Liver (tissue), 9 donors: ENCODE data around the gene SP2. TPM values are rescaled to one million over a fixed set of nuclear protein-coding genes. Genes with fewer than 3 reads are reported as not detected.

Source experiments
- DNase-seq: peaks from one replicate; pipeline ENCODE4 v3.0.0-alpha.2; 2017; ENCODE audit warnings: low spot score
- H3K27ac ChIP-seq, 2 donors: one replicate each; pipeline ENCODE4 v1.7.0; 2013; ENCODE audit warnings: inconsistent platforms in 2 of 2, low read length in 2 of 2, control low read depth in 1 of 2, low read depth in 1 of 2, mild to moderate bottlenecking in 1 of 2
- H3K27me3 ChIP-seq, 4 donors: one replicate each; pipeline versions ENCODE4 v1.6.1 to v1.7.0; 2013; ENCODE audit warnings: low read length in 3 of 4, inconsistent platforms in 1 of 4, mild to moderate bottlenecking in 1 of 4, moderate library complexity in 1 of 4; ENCODE audit not compliant: control insufficient read depth in 4 of 4, insufficient read depth in 4 of 4
- H3K36me3 ChIP-seq, 4 donors: one replicate each; pipeline versions ENCODE4 v1.6.1 to v1.7.0; 2013; ENCODE audit warnings: low read length in 3 of 4, mild to moderate bottlenecking in 3 of 4, low read depth in 1 of 4, moderate library complexity in 1 of 4; ENCODE audit not compliant: control insufficient read depth in 4 of 4, insufficient read depth in 3 of 4
- H3K4me1 ChIP-seq, 4 donors: one replicate each; pipeline versions ENCODE4 v1.6.1 to v1.7.0; 2013; ENCODE audit warnings: low read length in 3 of 4, mild to moderate bottlenecking in 3 of 4, moderate library complexity in 1 of 4; ENCODE audit not compliant: control insufficient read depth in 4 of 4, insufficient read depth in 4 of 4
- H3K4me3 ChIP-seq, 3 donors: one replicate each; pipeline versions ENCODE4 v1.6.1 to v1.7.0; 2013; ENCODE audit warnings: low read length in 3 of 3, control low read depth in 1 of 3, low read depth in 1 of 3, mild to moderate bottlenecking in 1 of 3
- H3K9ac ChIP-seq, 2 donors: one replicate each; pipeline ENCODE4 v1.7.0; 2013; ENCODE audit warnings: low read length in 2 of 2, mild to moderate bottlenecking in 2 of 2, moderate library complexity in 2 of 2, control low read depth in 1 of 2, low read depth in 1 of 2
- H3K9me3 ChIP-seq, 4 donors: one replicate each; pipeline versions ENCODE4 v1.6.1 to v1.7.0; 2013; ENCODE audit warnings: low read length in 3 of 4; ENCODE audit not compliant: control insufficient read depth in 4 of 4
- EGR1 ChIP-seq, 2 donors: IDR thresholded peaks; 2 replicates each; pipeline ENCODE4 v1.6.1; 2016 to 2018; ENCODE audit warnings: antibody characterized with exemption in 2 of 2, low read depth in 2 of 2
- FOXA1 ChIP-seq: IDR thresholded peaks from 2 replicates; pipeline ENCODE4 v1.6.1; 2016; ENCODE audit warnings: antibody characterized with exemption
- FOXA2 ChIP-seq: IDR thresholded peaks from 2 replicates; pipeline ENCODE4 v1.6.1; 2016; ENCODE audit warnings: antibody characterized with exemption
- GABPA ChIP-seq, 2 donors: IDR thresholded peaks in 1 of 2; conservative IDR thresholded peaks in 1 of 2; 2 replicates each; pipeline ENCODE4 v1.6.1; 2016; ENCODE audit warnings: antibody characterized with exemption in 2 of 2, mild to moderate bottlenecking in 1 of 2, moderate library complexity in 1 of 2
- HNF4G ChIP-seq: IDR thresholded peaks from 2 replicates; pipeline ENCODE4 v1.6.1; 2016; ENCODE audit warnings: antibody characterized with exemption
- JUND ChIP-seq, 2 donors: IDR thresholded peaks; 2 replicates each; pipeline ENCODE4 v1.6.1; 2016; ENCODE audit warnings: antibody characterized with exemption in 2 of 2
- MAX ChIP-seq: IDR thresholded peaks from 2 replicates; pipeline ENCODE4 v1.6.1; 2016; ENCODE audit warnings: antibody characterized with exemption
- NR2F2 ChIP-seq: IDR thresholded peaks from 2 replicates; pipeline ENCODE4 v1.6.1; 2016; ENCODE audit warnings: antibody characterized with exemption
- RAD21 ChIP-seq, 2 donors: IDR thresholded peaks; 2 replicates each; pipeline ENCODE4 v1.6.1; 2016; ENCODE audit warnings: antibody characterized with exemption in 2 of 2, mild to moderate bottlenecking in 2 of 2
- REST ChIP-seq: IDR thresholded peaks from 2 replicates; pipeline ENCODE4 v1.6.1; 2016; ENCODE audit warnings: antibody characterized with exemption, mild to moderate bottlenecking
- SP1 ChIP-seq: IDR thresholded peaks from 2 replicates; pipeline ENCODE4 v1.6.1; 2018; ENCODE audit warnings: antibody characterized with exemption, mild to moderate bottlenecking
- TAF1 ChIP-seq: conservative IDR thresholded peaks from 2 replicates; pipeline ENCODE4 v1.6.1; 2016; ENCODE audit warnings: antibody characterized with exemption, mild to moderate bottlenecking
- ZBTB33 ChIP-seq: IDR thresholded peaks from 2 replicates; pipeline ENCODE4 v1.6.1; 2016; ENCODE audit warnings: antibody characterized with exemption
- WGBS: extraction: QIAGEN DNeasy Blood & Tissue Kit; methylation state at CpG from one replicate; pipeline ENCODE4 v1.1.7; 2013; 5-methylcytosine and 5-hydroxymethylcytosine counted together
- polyA plus RNA-seq, 2 donors: library from polyadenylated mRNA; stranded (reverse) in 1 of 2; unstranded in 1 of 2; fragments of 200-250 nt in 1 of 2; fragments of >200 nt in 1 of 2; fragmentation: Nextera tagmentation in 1 of 2; extraction: Ambion mirVana in 1 of 2; gene quantifications; one replicate each; pipeline versions ENCODE4 v1.2.1 to v1.2.3, GENCODE V29; 2013 to 2015
- total RNA-seq, 2 donors: library from RNA; depleted of rRNA; stranded (reverse); fragments of >200 nt; gene quantifications; one replicate each; pipeline ENCODE4 v1.2.3, GENCODE V29; 2014
- donor health status: healthy.
- donor health status: healthy.
- donor health status: healthy.
- donor health status: healthy.
- donor health status: healthy.

SP2 gene
- total and polyA plus RNA-seq, 4 donors, result 2.2 to 5.7 (median 3.8) TPM

- Histone ChIP-seq H3K36me3 (peaks cover 5 to 7% (median 6%) of the 10 kb centered on the region in 4 donors), H3K27me3 (no peaks in the 10 kb centered on the region), H3K9ac (no peak overlapping the region), H3K4me1 (peaks cover 0 to 3% (median 0%) of the 10 kb centered on the region in 4 donors), H3K27ac (no peak overlapping the region), H3K9me3 (no peaks in the 10 kb centered on the region), H3K4me3 (no peak overlapping the region)
- WGBS, result 86% methylated on average over 2 of the region's 2 CpGs
- TF ChIP-seq GABPA (IDR thresholded peaks at IDR 0.05 in 1 of 2, conservative IDR thresholded peaks at IDR 0.05 in 1 of 2), result no peak
- no peak for TF ChIP-seq ZBTB33
- TF ChIP-seq JUND (IDR thresholded peaks at IDR 0.05), result no peak
- TF ChIP-seq HNF4G, result no peak
- TF ChIP-seq FOXA2, result no peak
- TF ChIP-seq SP1, result no peak
- no peak for TF ChIP-seq TAF1
- TF ChIP-seq FOXA1, result no peak
- DNase-seq, result no peak
These were observed 21.5 kb downstream of the SP2 start for GRCh38 chr17:47917581-47917980.

- Histone ChIP-seq H3K4me1 (peaks cover 0 to 3% (median 0%) of the 10 kb centered on the region in 4 donors), H3K9ac (no peak overlapping the region), H3K27ac (no peak overlapping the region), H3K4me3 (no peak overlapping the region), H3K9me3 (no peaks in the 10 kb centered on the region), H3K36me3 (peaks cover 5 to 10% (median 7%) of the 10 kb centered on the region in 4 donors), H3K27me3 (no peaks in the 10 kb centered on the region)
- no peak for TF ChIP-seq FOXA2
- TF ChIP-seq RAD21 (IDR thresholded peaks at IDR 0.05), result no peak
- 62% methylated on average over 2 of the region's 2 CpGs for WGBS
- no peak for DNase-seq
These were observed 22.0 kb downstream of the SP2 start for GRCh38 chr17:47918006-47918405.

- H3K4me1 ChIP-seq, result peaks cover 0 to 3% (median 0%) of the 10 kb centered on the region in 4 donors
- no peak for DNase-seq
- H3K9ac ChIP-seq, result no peak overlapping the region
- no peaks in the 10 kb centered on the region for H3K27me3 ChIP-seq
- H3K4me3 ChIP-seq, result no peak overlapping the region
- H3K27ac ChIP-seq, result no peak overlapping the region
- H3K9me3 ChIP-seq, result no peaks in the 10 kb centered on the region
- no peak for TF ChIP-seq NR2F2
- no peak for TF ChIP-seq FOXA2
- no peak for TF ChIP-seq REST
- no peak for TF ChIP-seq EGR1 (IDR thresholded peaks at IDR 0.05; ENCODE audit: low read depth in 2 of 2)
- TF ChIP-seq SP1, result no peak
- TF ChIP-seq MAX, result no peak
- H3K36me3 ChIP-seq, result peaks cover 5 to 14% (median 12%) of the 10 kb centered on the region in 4 donors
- whole genome bisulfite sequencing, result 94% methylated on average over 2 of the region's 2 CpGs
These were observed 23.0 kb downstream of the SP2 start for GRCh38 chr17:47918991-47919390.
